Neural cell (in vitro differentiated cells): ENCODE measurements around the gene B4GALNT3. TPM values are rescaled to one million over a fixed set of nuclear protein-coding genes. Genes with fewer than 3 reads are reported as not detected.
A peak's percentile ranks its signal among the peaks of the same experiment; 100 is the strongest.

Experiments
- H2AFZ ChIP-seq: fragments of 200-600, 300-800 bp; sonication (generic), shearing (Covaris generic); 2 replicates; pipeline ENCODE4 v1.6.0; 2014; ENCODE audit warnings: low read depth, mild to moderate bottlenecking, antibody characterized with exemption, low read length, moderate library complexity
- H3F3A ChIP-seq: fragments of 200-600 bp; shearing (Covaris generic); 2 replicates; pipeline ENCODE4 v1.6.1; 2016; ENCODE audit warnings: mild to moderate bottlenecking, moderate library complexity, mixed read lengths, antibody characterized with exemption, low read length; ENCODE audit not compliant: insufficient read depth, poor library complexity, severe bottlenecking
- H3K27ac ChIP-seq: fragments of 200-600, 300-800 bp; sonication (generic), shearing (Covaris generic); 2 replicates; pipeline ENCODE4 v1.5.1; 2014; ENCODE audit warnings: mild to moderate bottlenecking, low read length, moderate library complexity
- H3K27me3 ChIP-seq: fragments of 300-800, 200-600 bp; sonication (generic), shearing (Covaris generic); 2 replicates; pipeline ENCODE4 v1.6.0; 2014; ENCODE audit warnings: mild to moderate bottlenecking, low read depth, low read length, moderate library complexity; ENCODE audit not compliant: insufficient read depth
- H3K36me3 ChIP-seq: fragments of 300-800, 200-600 bp; sonication (generic), shearing (Covaris generic); 2 replicates; pipeline ENCODE4 v1.5.1; 2014; ENCODE audit warnings: mild to moderate bottlenecking, antibody characterized with exemption, low read length, moderate library complexity; ENCODE audit not compliant: insufficient read depth
- H3K4me2 ChIP-seq: fragments of 300-800, 200-600 bp; sonication (generic), shearing (Covaris generic); 2 replicates; pipeline ENCODE4 v1.6.0; 2014; ENCODE audit warnings: mild to moderate bottlenecking, low read length
- H3K4me3 ChIP-seq: fragments of 300-800, 200-600 bp; sonication (generic), shearing (Covaris generic); 2 replicates; pipeline ENCODE4 v1.5.1; 2014; ENCODE audit warnings: mild to moderate bottlenecking, low read length, moderate library complexity
- H3K79me2 ChIP-seq: fragments of 200-600 bp; shearing (Covaris generic); replicated peaks from 2 replicates; pipeline ENCODE4 v1.6.0; 2014; ENCODE audit warnings: mild to moderate bottlenecking, low read length, moderate library complexity; ENCODE audit not compliant: insufficient read depth
- H3K9ac ChIP-seq: fragments of 300-800, 200-600 bp; sonication (generic), shearing (Covaris generic); 2 replicates; pipeline ENCODE4 v1.6.1; 2016; ENCODE audit warnings: mild to moderate bottlenecking, low read length, mixed read lengths
- H3K9me2 ChIP-seq: fragments of 200-600 bp; shearing (Covaris generic); 2 replicates; pipeline ENCODE4 v1.6.1; 2016; ENCODE audit warnings: mild to moderate bottlenecking, low read length, mixed read lengths; ENCODE audit not compliant: insufficient read depth
- H3K9me3 ChIP-seq: fragments of 200-600, 300-800 bp; sonication (generic), shearing (Covaris generic); 2 replicates; pipeline ENCODE4 v1.6.1; 2016; ENCODE audit warnings: mild to moderate bottlenecking, mixed run types, low read length, moderate library complexity, mixed read lengths
- H4K20me1 ChIP-seq: fragments of 200-600 bp; shearing (Covaris generic); 2 replicates; pipeline ENCODE4 v1.6.1; 2016; ENCODE audit warnings: mild to moderate bottlenecking, mixed run types; ENCODE audit not compliant: insufficient read depth
- EP300 ChIP-seq: fragments of 450-650 bp; conservative IDR thresholded peaks from 2 replicates; pipeline ENCODE4 v1.6.1; 2014; ENCODE audit warnings: antibody characterized with exemption, mild to moderate bottlenecking, moderate library complexity; ENCODE audit not compliant: poor library complexity, severe bottlenecking
- EZH2 ChIP-seq: fragments of 200-600, 300-800 bp; shearing (Covaris generic), sonication (generic); IDR thresholded peaks from 2 replicates; pipeline ENCODE4 v1.6.1; 2014; ENCODE audit warnings: antibody characterized with exemption, low read length, borderline replicate concordance, mild to moderate bottlenecking; ENCODE audit not compliant: insufficient read depth, poor library complexity, severe bottlenecking
- MXI1 ChIP-seq: fragments of 450-650 bp; conservative IDR thresholded peaks from 2 replicates; pipeline ENCODE4 v1.6.1; 2014; ENCODE audit warnings: antibody characterized with exemption, mild to moderate bottlenecking; ENCODE audit not compliant: poor library complexity, severe bottlenecking
- POLR2AphosphoS5 ChIP-seq: IDR thresholded peaks from 2 replicates; pipeline ENCODE4 v1.6.1; 2012
- RAD21 ChIP-seq: fragments of 450-650 bp; conservative IDR thresholded peaks from 2 replicates; pipeline ENCODE4 v1.6.1; 2014; ENCODE audit warnings: antibody characterized with exemption, mild to moderate bottlenecking, moderate library complexity
- REST ChIP-seq: IDR thresholded peaks from 2 replicates; pipeline ENCODE4 v1.6.1; 2012; ENCODE audit warnings: borderline replicate concordance
- TAF1 ChIP-seq: IDR thresholded peaks from 2 replicates; pipeline ENCODE4 v1.6.1; 2012; ENCODE audit warnings: low read depth
- polyA plus RNA-seq: library from polyadenylated mRNA; depleted of rRNA; stranded (reverse); fragments of >200 nt; gene quantifications from 2 replicates; pipeline ENCODE4 v1.2.3, GENCODE V29; 2014
- TF ChIP-seq, protein P1 (sequence below): fragments of 450-650 bp; IDR thresholded peaks from 2 replicates; pipeline ENCODE4 v1.5.1; 2014; ENCODE audit warnings: antibody characterized with exemption, mild to moderate bottlenecking, moderate library complexity; ENCODE audit not compliant: poor library complexity, severe bottlenecking

The B4GALNT3 gene
- polyA plus RNA-seq, 1 donor from 2014 or later: 6.7 TPM

- peaks cover 4% of the 10 kb centered on the region for H3F3A ChIP-seq
- peak overlapping the region; percentile 39 for H3K27ac ChIP-seq
- peak overlapping the region; percentile 43 for H3K4me3 ChIP-seq
- no peak overlapping the region for H2AFZ ChIP-seq
- TF ChIP-seq MXI1 (peak; percentile 15), EP300 (peak; percentile 87), REST (no peak), EZH2 (no peak), POLR2AphosphoS5 (peak; percentile 47), RAD21 (no peak), TAF1 (no peak)
- TF ChIP-seq, protein P1, sequence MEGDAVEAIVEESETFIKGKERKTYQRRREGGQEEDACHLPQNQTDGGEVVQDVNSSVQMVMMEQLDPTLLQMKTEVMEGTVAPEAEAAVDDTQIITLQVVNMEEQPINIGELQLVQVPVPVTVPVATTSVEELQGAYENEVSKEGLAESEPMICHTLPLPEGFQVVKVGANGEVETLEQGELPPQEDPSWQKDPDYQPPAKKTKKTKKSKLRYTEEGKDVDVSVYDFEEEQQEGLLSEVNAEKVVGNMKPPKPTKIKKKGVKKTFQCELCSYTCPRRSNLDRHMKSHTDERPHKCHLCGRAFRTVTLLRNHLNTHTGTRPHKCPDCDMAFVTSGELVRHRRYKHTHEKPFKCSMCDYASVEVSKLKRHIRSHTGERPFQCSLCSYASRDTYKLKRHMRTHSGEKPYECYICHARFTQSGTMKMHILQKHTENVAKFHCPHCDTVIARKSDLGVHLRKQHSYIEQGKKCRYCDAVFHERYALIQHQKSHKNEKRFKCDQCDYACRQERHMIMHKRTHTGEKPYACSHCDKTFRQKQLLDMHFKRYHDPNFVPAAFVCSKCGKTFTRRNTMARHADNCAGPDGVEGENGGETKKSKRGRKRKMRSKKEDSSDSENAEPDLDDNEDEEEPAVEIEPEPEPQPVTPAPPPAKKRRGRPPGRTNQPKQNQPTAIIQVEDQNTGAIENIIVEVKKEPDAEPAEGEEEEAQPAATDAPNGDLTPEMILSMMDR: no peak
- no peaks in the 10 kb centered on the region for H3K9me2 ChIP-seq
- H3K27me3 ChIP-seq: no peaks in the 10 kb centered on the region
- H3K36me3 ChIP-seq: no peaks in the 10 kb centered on the region
- no peaks in the 10 kb centered on the region for H3K79me2 ChIP-seq
- H3K9ac ChIP-seq: no peak overlapping the region
- H3K9me3 ChIP-seq: no peaks in the 10 kb centered on the region
- no peaks in the 10 kb centered on the region for H4K20me1 ChIP-seq
- H3K4me2 ChIP-seq: no peak overlapping the region
Observed at GRCh38 chr12:503111-503761, 43.5 kb downstream of the B4GALNT3 start.

- H3K36me3 ChIP-seq: no peaks in the 10 kb centered on the region
- no peaks in the 10 kb centered on the region for H3K9me2 ChIP-seq
- TF ChIP-seq TAF1: no peak
- TF ChIP-seq, protein P1: no peak
- no peak overlapping the region for H3K27ac ChIP-seq
- no peaks in the 10 kb centered on the region for H3K9me3 ChIP-seq
- no peaks in the 10 kb centered on the region for H3K27me3 ChIP-seq
- no peak overlapping the region for H3K4me3 ChIP-seq
- H3F3A ChIP-seq: peaks cover 4% of the 10 kb centered on the region
- H2AFZ ChIP-seq: no peak overlapping the region
- H3K4me2 ChIP-seq: no peak overlapping the region
- no peaks in the 10 kb centered on the region for H3K79me2 ChIP-seq
- H3K9ac ChIP-seq: no peak overlapping the region
- H4K20me1 ChIP-seq: no peaks in the 10 kb centered on the region
Observed at GRCh38 chr12:505221-505620, 45.5 kb downstream of the B4GALNT3 start.
